ENCODE results near the gene SENP2.
A peak's percentile ranks its signal among the peaks of the same experiment; 100 is the strongest.
"Not testable (repeated sequence)": the region's sequence is repeated elsewhere in the genome, so short reads cannot be mapped to it uniquely, and the experiment has no call there.

The SENP2 gene

GRCh38 chr3:185649414-185649813, 63.3 kb downstream of the SENP2 start:
- DNase-seq: no peak

DNA sequence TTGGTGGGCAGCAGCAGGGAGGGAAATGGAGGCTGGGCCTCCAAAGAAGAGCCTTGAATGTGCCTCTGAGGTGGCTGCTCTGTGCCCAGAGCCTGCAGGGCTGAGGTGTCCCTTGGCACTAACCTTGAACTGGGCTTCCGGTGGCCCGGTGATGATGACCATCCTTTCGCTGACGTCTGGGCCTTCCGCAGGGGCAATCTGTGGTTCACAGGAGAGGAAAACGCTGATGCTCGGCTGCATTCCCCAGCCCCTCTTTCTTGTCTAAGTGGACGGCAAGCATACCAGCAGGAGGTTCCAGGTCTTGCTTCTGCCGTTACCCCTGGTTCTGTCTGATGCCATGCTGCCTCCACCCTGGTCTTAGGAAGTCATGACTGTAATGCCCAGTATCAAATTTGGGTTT, 65.9 kb downstream of the SENP2 start:
- no peak for DNase-seq

- DNase-seq: no peak
Observed at GRCh38 chr3:185653949-185654757, 68.1 kb downstream of the SENP2 start.

GRCh38 chr3:185654758-185655145, 68.7 kb downstream of the SENP2 start:
- DNase-seq: no peak

DNA sequence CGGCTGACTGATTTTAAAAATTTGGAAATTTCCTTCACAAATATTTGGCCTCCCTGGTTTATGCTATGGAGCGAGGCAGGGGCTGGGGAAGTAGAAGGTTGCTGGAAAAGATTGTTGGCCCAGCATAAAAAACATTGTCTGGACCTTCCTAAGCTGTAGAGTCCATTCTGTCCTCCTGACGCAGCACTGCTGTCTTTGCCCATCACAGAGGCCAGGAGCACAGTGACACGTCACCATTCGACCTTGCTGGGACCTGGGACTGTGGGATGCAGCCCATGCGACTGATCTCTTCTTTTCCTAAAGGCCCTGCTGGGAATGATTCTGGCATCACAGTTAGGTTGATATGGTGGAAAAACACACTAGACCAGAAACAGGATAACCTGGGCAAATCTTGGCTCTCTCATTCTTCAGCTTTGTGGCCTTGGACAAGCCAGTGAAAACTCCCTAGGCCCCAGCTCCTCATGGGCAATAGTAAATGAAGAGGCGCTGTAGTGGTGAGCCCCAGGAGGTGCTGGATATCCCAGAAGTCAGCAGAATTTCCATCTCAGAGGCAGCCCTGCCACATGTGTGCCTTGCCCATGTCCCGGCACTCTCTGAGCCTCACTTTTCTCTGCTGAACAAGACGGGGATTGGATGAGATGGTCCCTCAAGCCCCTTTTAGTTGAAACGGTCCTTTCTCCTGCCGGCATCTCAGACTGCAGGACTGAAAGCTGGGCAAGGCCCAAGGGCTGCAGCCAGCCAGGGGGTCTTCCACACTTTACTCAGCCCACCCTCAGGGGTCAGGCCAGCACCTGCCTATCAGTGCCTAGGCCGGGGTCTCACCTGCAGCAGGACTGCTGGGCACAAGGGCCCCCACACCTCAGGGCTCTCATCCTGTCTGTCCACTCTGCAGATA, 69.6 kb downstream of the SENP2 start:
- no peak for DNase-seq

GRCh38 chr3:185656321-185656840, 70.3 kb downstream of the SENP2 start:
- no peak for DNase-seq

GRCh38 chr3:185657211-185657610, 71.1 kb downstream of the SENP2 start:
- no peak for DNase-seq

- no peak for DNase-seq
Observed at GRCh38 chr3:185657691-185658503, 71.8 kb downstream of the SENP2 start.

GRCh38 chr3:185658504-185658912, 72.4 kb downstream of the SENP2 start:
- no peak for DNase-seq

DNA sequence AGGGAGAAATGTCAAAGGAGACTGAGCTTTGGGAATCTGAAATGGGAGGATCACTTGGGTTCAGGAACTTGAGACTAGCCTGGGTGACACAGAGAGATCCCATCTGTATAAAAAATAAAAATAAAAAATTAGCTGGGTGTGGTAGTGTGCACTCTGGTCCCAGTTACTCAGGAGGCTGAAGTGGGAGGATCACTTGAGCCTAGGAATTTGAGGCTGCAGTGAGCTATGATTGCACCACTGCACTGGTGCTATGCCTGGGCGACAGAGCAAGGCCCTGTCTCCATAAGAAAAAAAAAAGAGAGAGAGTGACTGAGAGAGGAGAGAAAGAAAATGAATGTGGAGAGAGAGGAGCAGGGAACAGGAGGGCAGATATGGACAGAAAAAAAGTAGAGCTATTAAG, 72.8 kb downstream of the SENP2 start:
- no peak for DNase-seq

DNA sequence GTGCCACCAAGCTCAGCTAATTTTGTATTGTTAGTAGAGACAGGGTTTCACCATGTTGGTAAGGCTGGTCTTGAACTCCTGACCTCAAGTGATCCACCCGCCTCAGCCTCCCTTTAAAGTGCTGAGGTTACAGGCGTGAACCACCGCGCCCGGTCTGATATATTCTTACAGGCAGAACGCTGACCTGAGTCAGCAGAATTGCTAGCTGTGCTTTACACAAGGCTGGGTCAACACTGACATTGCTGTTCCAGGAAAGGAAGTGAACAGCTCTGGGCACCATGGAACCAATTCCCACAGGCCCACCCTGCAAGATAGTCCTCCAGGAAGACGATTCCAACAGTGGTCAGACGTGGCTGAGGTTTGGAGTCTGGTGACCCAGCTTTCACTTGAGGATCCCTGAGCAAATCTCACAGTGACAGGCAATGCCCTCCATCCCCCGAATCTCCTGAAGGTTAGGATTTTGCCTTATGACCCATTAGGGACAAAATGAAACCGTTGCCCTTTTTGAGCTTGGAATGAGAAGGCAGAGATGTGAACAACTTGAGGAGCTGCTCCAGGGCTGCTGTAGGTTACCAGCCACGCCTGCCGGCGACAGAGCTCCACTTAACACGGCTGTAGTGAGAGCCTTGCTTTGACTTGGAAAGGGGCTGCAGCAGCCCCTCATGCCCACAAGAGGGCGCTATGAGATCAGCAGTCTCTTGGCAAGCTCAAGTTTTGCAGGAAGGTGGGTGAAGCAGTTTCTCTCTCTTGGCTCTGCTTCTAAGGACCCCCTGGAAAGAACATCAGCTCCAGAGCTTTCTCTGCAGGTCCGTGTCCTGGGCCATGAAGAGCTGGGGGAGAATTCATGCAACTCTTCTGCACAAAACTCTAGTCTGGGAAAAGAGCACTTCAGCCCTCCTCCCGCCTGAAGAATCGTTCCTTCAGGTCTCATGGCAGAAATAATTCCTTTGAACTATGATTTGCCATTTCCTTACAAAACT, 74.1 kb downstream of the SENP2 start:
- DNase-seq: peak; percentile 56

DNA sequence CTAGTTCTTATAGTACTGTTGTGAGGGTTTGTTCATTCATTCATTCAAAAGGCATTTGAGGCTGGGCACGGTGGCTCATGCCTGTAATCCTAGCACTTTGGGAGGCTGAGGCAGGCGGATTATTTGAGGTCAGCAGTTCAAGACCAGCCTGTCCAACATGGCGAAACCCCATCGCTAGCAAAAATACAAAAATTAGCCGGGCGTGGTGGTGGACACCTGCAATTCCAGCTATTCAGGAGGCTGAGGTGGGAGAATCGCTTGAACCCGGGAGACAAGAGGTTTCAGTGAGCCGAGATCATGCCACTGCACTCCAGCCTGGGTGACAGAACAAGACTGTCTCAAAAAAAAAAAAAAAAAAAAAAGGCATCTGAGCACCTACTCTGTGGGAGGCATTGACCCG, 75.2 kb downstream of the SENP2 start:
- not testable (repeated sequence) for DNase-seq

- no peak for DNase-seq
Observed at GRCh38 chr3:185661772-185662171, 75.7 kb downstream of the SENP2 start.

DNA sequence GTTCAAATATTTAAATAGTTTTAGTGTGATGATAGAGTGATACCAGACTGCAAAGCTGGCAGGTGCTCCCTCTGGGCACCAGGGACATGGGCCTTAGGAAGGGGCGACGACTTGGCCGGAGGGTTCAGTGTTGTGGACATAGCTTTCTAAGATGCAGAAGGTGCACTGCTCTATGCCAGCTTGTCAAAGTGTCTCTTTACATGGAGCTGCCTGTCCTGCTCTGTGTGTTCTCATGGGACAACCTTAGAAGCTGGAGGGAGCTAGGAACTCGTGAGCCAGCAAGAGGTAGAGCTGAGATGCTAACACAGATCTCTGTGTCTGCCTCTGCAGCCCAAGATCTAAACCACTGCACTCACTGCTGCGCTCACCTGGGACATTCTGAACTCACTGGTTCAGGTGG, 77.8 kb downstream of the SENP2 start:
- DNase-seq: no peak

- no peak for DNase-seq
Observed at GRCh38 chr3:185667574-185667973, 81.5 kb downstream of the SENP2 start.

DNA sequence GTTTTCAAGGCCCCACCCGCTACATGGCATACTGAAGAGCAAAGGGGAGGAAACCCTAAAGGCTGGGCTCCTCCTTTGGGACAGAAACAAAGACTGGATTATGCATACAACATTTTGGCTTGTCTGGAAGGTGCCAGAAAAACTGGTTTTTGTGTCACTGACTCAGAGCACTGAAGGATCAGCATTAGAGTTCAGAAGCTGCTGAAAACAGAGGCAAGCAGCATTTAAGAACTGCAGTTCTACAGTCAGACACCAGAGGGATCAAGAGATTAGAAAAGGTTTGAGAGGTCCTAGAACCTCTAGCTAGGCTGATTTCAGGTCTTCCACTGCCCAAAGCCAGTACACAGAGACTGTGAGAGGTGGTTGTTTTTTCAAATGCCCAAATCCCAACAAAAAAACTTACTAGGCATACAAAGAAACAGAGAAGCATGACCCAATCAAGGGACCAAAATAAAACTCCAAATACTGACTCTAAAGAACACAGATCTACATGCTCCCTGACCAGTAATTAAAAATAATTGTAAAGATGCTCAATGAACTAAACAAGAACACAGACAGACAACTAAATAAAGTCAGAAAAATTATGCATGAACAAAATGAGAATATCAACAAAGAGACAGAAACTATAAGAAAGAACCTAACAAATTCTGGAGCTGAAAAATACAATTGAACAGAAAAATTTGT, 91.2 kb downstream of the SENP2 start:
- no peak for DNase-seq

GRCh38 chr3:185678027-185678426, 91.9 kb downstream of the SENP2 start:
- no peak for DNase-seq

DNA sequence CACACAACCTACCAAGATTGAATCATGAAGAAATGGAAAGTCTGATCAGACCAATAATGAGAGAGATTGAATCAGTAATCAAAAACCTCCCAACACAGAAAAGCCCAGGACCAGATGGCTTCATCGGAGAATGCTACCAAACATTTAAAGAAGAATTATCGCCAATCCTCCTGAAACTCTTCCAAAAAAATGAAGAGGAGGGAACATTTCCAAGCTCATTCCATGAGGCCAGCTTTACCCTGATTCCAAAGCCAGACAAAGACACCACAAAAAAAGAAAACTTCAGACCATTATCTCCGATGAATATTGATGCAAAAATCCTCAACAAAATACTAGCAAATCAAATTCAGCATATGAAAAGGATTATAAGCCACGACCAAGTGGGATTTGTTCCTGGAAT, 94.1 kb downstream of the SENP2 start:
- no peak for DNase-seq
